CD8-positive, alpha-beta memory T cell (primary cell): ENCODE measurements around the gene TMEM63A. TPM values are rescaled to one million over a fixed set of nuclear protein-coding genes. Genes with fewer than 3 reads are reported as not detected.
"Not testable (repeated sequence)": the region's sequence is repeated elsewhere in the genome, so short reads cannot be mapped to it uniquely, and the experiment has no call there.

Experiments used
- CTCF ChIA-PET: fragments of 350-600 bp; sonication (Branson Sonifier 250); formaldehyde crosslinking; loops from one replicate; lab custom pipeline; 2021; ENCODE audit warnings: antibody characterized with exemption; lab: Charles Lee
- POLR2A ChIA-PET: fragments of 350-600 bp; sonication (Branson Sonifier 250); formaldehyde crosslinking; loops from one replicate; lab custom pipeline; 2021; ENCODE audit warnings: antibody characterized with exemption; lab: Charles Lee
- DNase-seq, 5 donors: peaks; one replicate each; pipeline versions ENCODE4 v3.0.0 to v3.0.0-alpha.2; 2020 to 2022; ENCODE audit warnings: mixed read lengths in 1 of 5
- H3K27ac ChIP-seq: one replicate; pipeline ENCODE4 v1.7.0; 2013; ENCODE audit warnings: low read depth, mild to moderate bottlenecking, low read length, moderate library complexity
- H3K27me3 ChIP-seq: 2 replicates; pipeline ENCODE4 v1.7.0; 2013; ENCODE audit warnings: low read length, mild to moderate bottlenecking; ENCODE audit not compliant: insufficient read depth, poor library complexity, severe bottlenecking
- H3K36me3 ChIP-seq: 2 replicates; pipeline ENCODE4 v1.7.0; 2013; ENCODE audit warnings: mild to moderate bottlenecking, low read length, moderate library complexity; ENCODE audit not compliant: insufficient read depth
- H3K4me1 ChIP-seq: 2 replicates; pipeline ENCODE4 v1.7.0; 2013; ENCODE audit warnings: mild to moderate bottlenecking, low read length, moderate library complexity; ENCODE audit not compliant: insufficient read depth
- H3K4me3 ChIP-seq: 2 replicates; pipeline ENCODE4 v1.7.0; 2013; ENCODE audit warnings: mild to moderate bottlenecking, low read length
- H3K9me3 ChIP-seq: 2 replicates; pipeline ENCODE4 v1.7.0; 2013; ENCODE audit warnings: mild to moderate bottlenecking, low read length
- H3K27ac Mint-ChIP-seq, 8 donors: one replicate each; pipeline ENCODE4 v1.8.0; 2020 to 2021; ENCODE audit warnings: mixed read lengths in 8 of 8, mild to moderate bottlenecking in 6 of 8, inconsistent platforms in 3 of 8, moderate library complexity in 3 of 8
- H3K27me3 Mint-ChIP-seq, 2 donors: one replicate each; pipeline ENCODE4 v1.8.0; 2020 to 2021; ENCODE audit warnings: mixed read lengths in 2 of 2, mild to moderate bottlenecking in 1 of 2, moderate library complexity in 1 of 2
- H3K36me3 Mint-ChIP-seq, 3 donors: one replicate each; pipeline ENCODE4 v1.8.0; 2020 to 2021; ENCODE audit warnings: mixed read lengths in 3 of 3, inconsistent platforms in 1 of 3, mild to moderate bottlenecking in 1 of 3
- H3K4me1 Mint-ChIP-seq, 3 donors: one replicate each; pipeline ENCODE4 v1.8.0; 2020 to 2021; ENCODE audit warnings: mixed read lengths in 3 of 3, inconsistent platforms in 1 of 3, mild to moderate bottlenecking in 1 of 3
- H3K4me3 Mint-ChIP-seq, 7 donors: one replicate each; pipeline ENCODE4 v1.8.0; 2020 to 2021; ENCODE audit warnings: mixed read lengths in 7 of 7, mild to moderate bottlenecking in 6 of 7, moderate library complexity in 4 of 7, inconsistent platforms in 2 of 7
- H3K9me3 Mint-ChIP-seq, 5 donors: one replicate each; pipeline ENCODE4 v1.8.0; 2020 to 2022; ENCODE audit warnings: mixed read lengths in 5 of 5, mild to moderate bottlenecking in 3 of 5, moderate library complexity in 2 of 5, inconsistent platforms in 1 of 5
- polyA plus RNA-seq: library from polyadenylated mRNA; unstranded; fragments of 300-500 nt; fragmentation: Illumina TruSeq; gene quantifications from one replicate; pipeline ENCODE4 v1.2.3, GENCODE V29; 2021
- total RNA-seq, 2 experiments: library from RNA; stranded (reverse); gene quantifications; one replicate each; pipeline ENCODE4 v1.2.3, GENCODE V29; 2021

TMEM63A gene
- total and polyA plus RNA-seq, 3 experiments from 2014 or later: 50.6 to 55.5 (median 51.4) TPM

GRCh38 chr1:225820522-225821120, 61.6 kb downstream of the TMEM63A start:
- no peaks in the 10 kb centered on the region for H3K9me3 Mint-ChIP-seq
- no peaks in the 10 kb centered on the region for H3K36me3 ChIP-seq
- no peaks in the 10 kb centered on the region for H3K9me3 ChIP-seq
- H3K4me3 Mint-ChIP-seq: no peak overlapping the region
- no peaks in the 10 kb centered on the region for H3K27me3 Mint-ChIP-seq
- no peak overlapping the region for H3K27ac Mint-ChIP-seq
- no peaks in the 10 kb centered on the region for H3K36me3 Mint-ChIP-seq
- ChIA-PET CTCF (no interaction called here), POLR2A (no interaction called here)
- H3K4me1 Mint-ChIP-seq: no peaks in the 10 kb centered on the region
- no peaks in the 10 kb centered on the region for H3K4me1 ChIP-seq
- no peaks in the 10 kb centered on the region for H3K27me3 ChIP-seq
- no peak for DNase-seq
- no peak overlapping the region for H3K27ac ChIP-seq
- no peak overlapping the region for H3K4me3 ChIP-seq

GRCh38 chr1:225819346-225820192, 62.6 kb downstream of the TMEM63A start:
- H3K4me3 Mint-ChIP-seq: no peak overlapping the region
- H3K4me1 Mint-ChIP-seq: no peaks in the 10 kb centered on the region
- DNase-seq: no peak
- ChIA-PET CTCF (no interaction called here), POLR2A (no interaction called here)
- H3K27ac Mint-ChIP-seq: no peak overlapping the region
- no peaks in the 10 kb centered on the region for H3K36me3 ChIP-seq
- H3K9me3 Mint-ChIP-seq: no peaks in the 10 kb centered on the region
- H3K36me3 Mint-ChIP-seq: no peaks in the 10 kb centered on the region
- no peaks in the 10 kb centered on the region for H3K4me1 ChIP-seq
- H3K27me3 Mint-ChIP-seq: no peaks in the 10 kb centered on the region
- no peak overlapping the region for H3K4me3 ChIP-seq
- no peaks in the 10 kb centered on the region for H3K9me3 ChIP-seq
- no peaks in the 10 kb centered on the region for H3K27me3 ChIP-seq
- no peak overlapping the region for H3K27ac ChIP-seq

- Histone ChIP-seq H3K4me1 (no peaks in the 10 kb centered on the region), H3K4me3 (no peak overlapping the region), H3K36me3 (no peaks in the 10 kb centered on the region), H3K27me3 (no peaks in the 10 kb centered on the region), H3K9me3 (no peaks in the 10 kb centered on the region), H3K27ac (no peak overlapping the region)
- Mint-ChIP-seq H3K27ac (no peak overlapping the region), H3K36me3 (no peaks in the 10 kb centered on the region), H3K9me3 (no peaks in the 10 kb centered on the region), H3K4me3 (no peak overlapping the region), H3K4me1 (no peaks in the 10 kb centered on the region), H3K27me3 (no peaks in the 10 kb centered on the region)
- no peak for DNase-seq
- POLR2A ChIA-PET: interaction anchor here (0.6 kb wide), 1 partner anchor 26 kb away, joined by 7 read pairs; no protein-coding TSS in a partner anchor
- CTCF ChIA-PET: no interaction called here
Observed at GRCh38 chr1:225818229-225818628, 64.0 kb downstream of the TMEM63A start.

- Mint-ChIP-seq H3K27ac (no peak overlapping the region), H3K9me3 (no peaks in the 10 kb centered on the region), H3K36me3 (no peaks in the 10 kb centered on the region), H3K4me3 (no peak overlapping the region), H3K27me3 (no peaks in the 10 kb centered on the region), H3K4me1 (no peaks in the 10 kb centered on the region)
- no peak for DNase-seq
- ChIA-PET POLR2A (no interaction called here), CTCF (no interaction called here)
- Histone ChIP-seq H3K9me3 (no peaks in the 10 kb centered on the region), H3K4me1 (no peaks in the 10 kb centered on the region), H3K27me3 (no peaks in the 10 kb centered on the region), H3K27ac (peak overlapping the region; percentile 4), H3K36me3 (no peaks in the 10 kb centered on the region), H3K4me3 (no peak overlapping the region)
Observed at GRCh38 chr1:225817611-225818061, 64.5 kb downstream of the TMEM63A start.

GRCh38 chr1:225816643-225817538, 65.3 kb downstream of the TMEM63A start:
- no peak overlapping the region for H3K4me3 ChIP-seq
- CTCF ChIA-PET: interaction anchor here (1.6 kb wide), 1 partner anchor 39 kb away, joined by 5 read pairs; the partner anchor contains the start of gene SRP9
- H3K4me1 ChIP-seq: no peaks in the 10 kb centered on the region
- peak overlapping the region; percentile 4 for H3K27ac ChIP-seq
- no peaks in the 10 kb centered on the region for H3K36me3 ChIP-seq
- DNase-seq: no peak
- Mint-ChIP-seq H3K9me3 (no peaks in the 10 kb centered on the region), H3K4me1 (no peaks in the 10 kb centered on the region), H3K36me3 (no peaks in the 10 kb centered on the region), H3K27ac (no peak overlapping the region), H3K27me3 (no peaks in the 10 kb centered on the region), H3K4me3 (no peak overlapping the region)
- H3K9me3 ChIP-seq: no peaks in the 10 kb centered on the region
- H3K27me3 ChIP-seq: no peaks in the 10 kb centered on the region
- POLR2A ChIA-PET: no interaction called here

- Histone ChIP-seq H3K27me3 (no peaks in the 10 kb centered on the region), H3K27ac (no peak overlapping the region), H3K9me3 (no peaks in the 10 kb centered on the region), H3K4me1 (no peaks in the 10 kb centered on the region), H3K36me3 (no peaks in the 10 kb centered on the region), H3K4me3 (no peak overlapping the region)
- Mint-ChIP-seq H3K36me3 (no peaks in the 10 kb centered on the region), H3K27ac (no peak overlapping the region), H3K4me1 (peaks cover under 1 to 4% (median 4%) of the 10 kb centered on the region in 3 donors), H3K27me3 (no peaks in the 10 kb centered on the region), H3K9me3 (no peaks in the 10 kb centered on the region), H3K4me3 (no peak overlapping the region)
- no peak for DNase-seq
- POLR2A ChIA-PET: no interaction called here
- CTCF ChIA-PET: interaction anchor here (1.6 kb wide), 1 partner anchor 38 kb away, joined by 5 read pairs; the partner anchor contains the start of gene SRP9
Observed at GRCh38 chr1:225815526-225816178, 66.5 kb downstream of the TMEM63A start.

- H3K9me3 Mint-ChIP-seq, H3K4me1 ChIP-seq, DNase-seq, H3K27ac ChIP-seq, H3K4me1 Mint-ChIP-seq, H3K4me3 Mint-ChIP-seq, H3K36me3 Mint-ChIP-seq, H3K27ac Mint-ChIP-seq, H3K9me3 ChIP-seq, H3K4me3 ChIP-seq, CTCF ChIA-PET, POLR2A ChIA-PET, H3K27me3 Mint-ChIP-seq, H3K27me3 ChIP-seq, H3K36me3 ChIP-seq: not testable (repeated sequence)
Observed at GRCh38 chr1:225815090-225815489, 67.1 kb downstream of the TMEM63A start.
